H1 (cell line): ENCODE measurements around the gene MICU1. TPM values are rescaled to one million over a fixed set of nuclear protein-coding genes. Genes with fewer than 3 reads are reported as not detected.

Source experiments
- CHD1 ChIP-seq: IDR thresholded peaks from 2 replicates; pipeline ENCODE4 v1.6.1; 2012; ENCODE audit warnings: low read depth, low read length, improper control_type of control experiment
- CHD2 ChIP-seq: IDR thresholded peaks from 2 replicates; pipeline ENCODE4 v1.6.1; 2012; ENCODE audit warnings: low read length, improper control_type of control experiment
- CTBP2 ChIP-seq: IDR thresholded peaks from 2 replicates; pipeline ENCODE4 v1.7.0; 2011; ENCODE audit warnings: borderline replicate concordance, mild to moderate bottlenecking, moderate library complexity, mixed read lengths, low read length; ENCODE audit not compliant: insufficient read depth, insufficient read length
- CTCF ChIP-seq, 3 experiments: IDR thresholded peaks; 1 replicate in 2 of 3; 2 replicates in 1 of 3; pipeline versions ENCODE4 v1.5.1 to v1.6.1; 2011; ENCODE audit warnings: low read length in 3 of 3, mild to moderate bottlenecking in 3 of 3, inconsistent platforms in 2 of 3, low read depth in 1 of 3, moderate library complexity in 1 of 3; ENCODE audit not compliant: insufficient read depth in 1 of 3; ENCODE audit errors: control extremely low read depth in 1 of 3
- E2F6 ChIP-seq: IDR thresholded peaks from 2 replicates; pipeline ENCODE4 v1.6.1; 2012; ENCODE audit warnings: inconsistent platforms
- EGR1 ChIP-seq: IDR thresholded peaks from 2 replicates; pipeline ENCODE4 v1.6.1; 2011; ENCODE audit warnings: low read depth, low read length, borderline replicate concordance
- GTF2F1 ChIP-seq: IDR thresholded peaks from 2 replicates; pipeline ENCODE4 v1.6.1; 2012; ENCODE audit warnings: low read depth, low read length, improper control_type of control experiment, borderline replicate concordance
- HDAC2 ChIP-seq, 2 experiments: fragments of 300-600 bp in 1 of 2; sonication (generic) in 1 of 2; IDR thresholded peaks; 2 replicates each; pipeline ENCODE4 v1.6.1; 2011 to 2012; ENCODE audit warnings: low read depth in 2 of 2, low read length in 2 of 2, mild to moderate bottlenecking in 2 of 2, moderate library complexity in 2 of 2, borderline replicate concordance in 1 of 2, inconsistent platforms in 1 of 2
- HDAC6 ChIP-seq: IDR thresholded peaks from one replicate; pipeline ENCODE4 v1.7.1; 2012; ENCODE audit warnings: low read depth, mild to moderate bottlenecking, inconsistent platforms, low read length, moderate library complexity
- KDM4A ChIP-seq: IDR thresholded peaks from one replicate; pipeline ENCODE4 v1.7.1; 2012; ENCODE audit warnings: low read depth, mild to moderate bottlenecking, moderate library complexity, low read length, inconsistent platforms; ENCODE audit not compliant: severe bottlenecking
- KDM5A ChIP-seq: fragments of 200-600 bp; IDR thresholded peaks from 2 replicates; pipeline ENCODE4 v1.7.1; 2012; ENCODE audit warnings: mild to moderate bottlenecking, low read length, inconsistent platforms, mixed read lengths
- PHF8 ChIP-seq: fragments of 200-600 bp; sonication (generic); conservative IDR thresholded peaks from 2 replicates; pipeline ENCODE4 v1.7.1; 2012; ENCODE audit warnings: low read depth, mild to moderate bottlenecking, inconsistent platforms, low read length, moderate library complexity
- SAP30 ChIP-seq: fragments of 300-600 bp; sonication (generic); IDR thresholded peaks from 2 replicates; pipeline ENCODE4 v1.7.1; 2012; ENCODE audit warnings: low read length, moderate library complexity, mild to moderate bottlenecking, inconsistent platforms; ENCODE audit not compliant: insufficient read depth, insufficient replicate concordance
- SIN3A ChIP-seq, 2 experiments: IDR thresholded peaks in 1 of 2; conservative IDR thresholded peaks in 1 of 2; 2 replicates each; pipeline ENCODE4 v1.6.1; 2011 to 2012; ENCODE audit warnings: low read length in 2 of 2, improper control_type of control experiment in 1 of 2, low read depth in 1 of 2, mild to moderate bottlenecking in 1 of 2
- SIRT6 ChIP-seq: IDR thresholded peaks from one replicate; pipeline ENCODE4 v1.7.1; 2012; ENCODE audit warnings: low read length, inconsistent platforms
- TAF7 ChIP-seq: optimal IDR thresholded peaks from 2 replicates; pipeline ENCODE3; 2011; ENCODE audit warnings: low read depth, mild to moderate bottlenecking, inconsistent platforms, low read length, moderate library complexity, borderline replicate concordance
- USF2 ChIP-seq: IDR thresholded peaks from 2 replicates; pipeline ENCODE4 v1.6.1; 2011; ENCODE audit warnings: low read length, improper control_type of control experiment
- ZNF274 ChIP-seq: IDR thresholded peaks from 2 replicates; pipeline ENCODE4 v1.7.0; 2012; ENCODE audit warnings: low read length, borderline replicate concordance; ENCODE audit errors: extremely low read depth
- polyA plus RNA-seq, 7 experiments: library from polyadenylated mRNA; depleted of rRNA in 3 of 7; stranded (reverse) in 5 of 7; unstranded in 2 of 7; fragments of >200 nt in 5 of 7; fragments of 200-250 nt in 2 of 7; gene quantifications; 1 replicate in 5 of 7; 2 replicates in 1 of 7; 4 replicates in 1 of 7; pipeline versions ENCODE4 v1.2.1 to v1.2.3, GENCODE V29; 2011 to 2013; ENCODE audit warnings: missing spikeins in 2 of 7, mixed read lengths in 2 of 7
- total RNA-seq: library from RNA; stranded (reverse); fragmentation: NEBNext Ultra II Directional; extraction: Animal tissue kit (Norgen Biotek cat#: 25700); gene quantifications from 2 replicates; pipeline ENCODE4 v1.2.1, GENCODE V29; 2021

MICU1 gene
- total and polyA plus RNA-seq, 2 of the 8 experiments (the other 6 are each of a cell fraction or from before 2014, with no cell fraction given) = 18.0 to 36.7 TPM

- no peak for TF ChIP-seq EGR1
- TF ChIP-seq CTCF (IDR thresholded peaks at IDR 0.05; ENCODE audit: control extremely low read depth in 1 of 3, insufficient read depth in 1 of 3, low read depth in 1 of 3, low read length in 3 of 3) = no peak
- no peak for TF ChIP-seq HDAC6
- TF ChIP-seq USF2 = no peak
- peak in 1 of 2 experiments; percentile 38; a peak in 1 of 4 replicates for TF ChIP-seq SIN3A (conservative IDR thresholded peaks at IDR 0.05 in 1 of 2, IDR thresholded peaks at IDR 0.05 in 1 of 2; ENCODE audit: low read depth in 1 of 2, low read length in 2 of 2)
- no peak for TF ChIP-seq CHD2
- no peak for TF ChIP-seq ZNF274
- peak; percentile 81 for TF ChIP-seq CTBP2
- peak in 1 of 2 experiments; percentile 89; a peak in 1 of 4 replicates for TF ChIP-seq HDAC2 (IDR thresholded peaks at IDR 0.05; ENCODE audit: borderline replicate concordance in 1 of 2, low read depth in 2 of 2, low read length in 2 of 2)
- TF ChIP-seq PHF8 = 0 out of 2 replicates have a peak, but pooled peaks have one; percentile 36
- no peak for TF ChIP-seq KDM5A
- TF ChIP-seq TAF7 = no peak
- no peak for TF ChIP-seq CHD1
- TF ChIP-seq KDM4A = no peak
- TF ChIP-seq SAP30 = no peak
- TF ChIP-seq E2F6 = no peak
- no peak for TF ChIP-seq GTF2F1
- no peak for TF ChIP-seq SIRT6
Observed at GRCh38 chr10:72319416-72320254, 306.2 kb downstream of the MICU1 start (continued).
